Tibial nerve (tissue), 4 donors: ENCODE results near the gene MARK2. TPM values are rescaled to one million over a fixed set of nuclear protein-coding genes. Genes with fewer than 3 reads are reported as not detected.

Experiments used
- DNase-seq, 2 donors: peaks; one replicate each; pipeline ENCODE4 v3.0.0-alpha.2; 2019; ENCODE audit warnings: low spot score in 2 of 2
- H3K27ac ChIP-seq, 4 donors: fragments of 200-600 bp; sonication (generic) in 3 of 4; one replicate each; pipeline ENCODE4 v1.5.1; 2017 to 2019; ENCODE audit warnings: mild to moderate bottlenecking in 1 of 4
- H3K27me3 ChIP-seq, 2 donors: fragments of 200-600 bp; sonication (generic) in 1 of 2; one replicate each; pipeline versions ENCODE4 v1.5.1 to v1.6.0; 2017 to 2019
- H3K36me3 ChIP-seq, 3 donors: fragments of 200-600 bp; sonication (generic); one replicate each; pipeline ENCODE4 v1.5.1; 2018 to 2019
- H3K4me1 ChIP-seq, 4 donors: fragments of 200-600 bp; sonication (generic) in 3 of 4; one replicate each; pipeline ENCODE4 v1.5.1; 2017 to 2019
- H3K4me3 ChIP-seq, 4 donors: fragments of 200-600 bp; sonication (generic) in 3 of 4; one replicate each; pipeline ENCODE4 v1.5.1; 2017 to 2019; ENCODE audit warnings: mild to moderate bottlenecking in 1 of 4, moderate library complexity in 1 of 4
- H3K9me3 ChIP-seq, 4 donors: fragments of 200-600 bp; sonication (generic) in 3 of 4; one replicate each; pipeline ENCODE4 v1.5.1; 2017 to 2019
- CTCF ChIP-seq, 5 experiments: fragments of 200-600 bp in 3 of 5; fragments of 450-650 bp in 2 of 5; sonication (generic) in 3 of 5; IDR thresholded peaks; one replicate each; pipeline ENCODE4 v1.5.1; 2016 to 2019; ENCODE audit warnings: antibody characterized with exemption in 5 of 5, mild to moderate bottlenecking in 3 of 5, moderate library complexity in 2 of 5
- EP300 ChIP-seq, 2 donors: sonication (generic); formaldehyde crosslinking; IDR thresholded peaks; one replicate each; pipeline ENCODE4 v1.6.1; 2017; ENCODE audit warnings: antibody characterized with exemption in 2 of 2, mild to moderate bottlenecking in 1 of 2
- POLR2A ChIP-seq, 2 donors: fragments of 450-650 bp; IDR thresholded peaks; one replicate each; pipeline ENCODE4 v1.6.1; 2017; ENCODE audit warnings: antibody characterized with exemption in 2 of 2, mild to moderate bottlenecking in 2 of 2, moderate library complexity in 2 of 2
- WGBS, 2 donors: methylation state at CpG; one replicate each; pipeline ENCODE4 v1.1.5; 2018; 5-methylcytosine and 5-hydroxymethylcytosine counted together
- total RNA-seq, 4 donors: library from RNA; depleted of rRNA; stranded (reverse); fragments of >200 nt; gene quantifications; one replicate each; pipeline ENCODE4 v1.1.0, GENCODE V29; 2016

Gene MARK2
- total RNA-seq, 4 donors from 2014 or later, result 22.1 to 32.1 (median 23.6) TPM

- TF ChIP-seq CTCF (IDR thresholded peaks at IDR 0.05), result no peak
- no peak for TF ChIP-seq POLR2A (IDR thresholded peaks at IDR 0.05)
- TF ChIP-seq EP300 (IDR thresholded peaks at IDR 0.05), result no peak
- Histone ChIP-seq H3K4me3 (no peak overlapping the region), H3K36me3 (peaks cover 0 to 13% (median 0%) of the 10 kb centered on the region in 3 donors), H3K27me3 (no peaks in the 10 kb centered on the region), H3K27ac (peak overlapping the region in 1 of 4 donors; percentile 6), H3K9me3 (no peaks in the 10 kb centered on the region), H3K4me1 (peaks cover 2 to 78% (median 32%) of the 10 kb centered on the region in 4 donors)
- WGBS, 2 donors, result 91 to 95% methylated on average over 7 of the region's 7 CpGs
- no peak for DNase-seq
Measured at GRCh38 chr11:63845911-63846310, 7.0 kb downstream of the MARK2 start.

DNA sequence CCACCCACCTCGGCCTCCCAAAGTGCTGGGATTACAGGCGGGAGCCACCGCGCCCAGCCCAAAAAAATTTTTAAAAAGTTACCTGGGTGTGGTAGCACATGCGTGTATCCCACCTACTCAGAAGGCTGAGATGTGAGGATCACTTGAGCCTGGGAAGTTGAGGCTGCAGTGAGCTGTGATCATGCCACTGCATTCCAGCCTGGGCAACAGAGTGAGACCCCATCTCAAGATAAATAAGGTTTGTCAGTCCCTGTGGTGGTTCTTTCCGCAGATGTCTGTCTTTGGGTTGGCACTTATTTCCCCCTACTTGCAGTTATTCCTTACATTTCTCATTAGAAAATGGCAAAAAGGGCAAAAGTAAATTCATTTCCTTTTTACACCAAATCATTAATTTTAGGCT, 8.0 kb downstream of the MARK2 start:
- Histone ChIP-seq H3K36me3 (peaks cover 0 to 13% (median 0%) of the 10 kb centered on the region in 3 donors), H3K27ac (no peak overlapping the region), H3K27me3 (no peaks in the 10 kb centered on the region), H3K9me3 (no peaks in the 10 kb centered on the region), H3K4me3 (no peak overlapping the region), H3K4me1 (peaks cover under 1 to 78% (median 29%) of the 10 kb centered on the region in 4 donors)
- 92 to 96% methylated on average over 6 of the region's 6 CpGs for WGBS, 2 donors
- no peak for TF ChIP-seq CTCF (IDR thresholded peaks at IDR 0.05)
- no peak for TF ChIP-seq EP300 (IDR thresholded peaks at IDR 0.05)
- no peak for TF ChIP-seq POLR2A (IDR thresholded peaks at IDR 0.05)
- no peak for DNase-seq

DNA sequence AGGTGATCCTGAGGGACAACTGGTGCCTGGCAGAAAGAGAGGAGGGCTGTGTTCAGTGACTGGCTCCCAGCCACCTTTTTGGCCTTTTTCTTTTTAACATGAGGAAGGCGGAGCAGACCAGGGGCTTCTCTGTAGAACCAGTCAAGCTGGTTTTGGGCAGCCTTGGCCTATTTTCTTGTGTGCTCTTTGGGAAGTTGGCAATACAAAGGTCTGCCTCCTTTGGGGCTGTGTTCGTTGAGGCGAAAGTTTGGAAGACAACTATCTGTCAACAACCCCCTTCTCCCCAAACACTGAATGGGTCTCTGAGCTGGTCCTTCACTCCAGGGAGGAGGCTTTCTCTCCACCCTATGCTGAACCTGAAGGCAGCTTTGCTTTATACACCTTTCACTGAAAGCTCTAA, 8.5 kb downstream of the MARK2 start:
- no peak for TF ChIP-seq CTCF (IDR thresholded peaks at IDR 0.05)
- TF ChIP-seq EP300 (IDR thresholded peaks at IDR 0.05), result no peak
- TF ChIP-seq POLR2A (IDR thresholded peaks at IDR 0.05), result no peak
- no peaks in the 10 kb centered on the region for H3K27me3 ChIP-seq
- H3K9me3 ChIP-seq, result no peaks in the 10 kb centered on the region
- H3K4me3 ChIP-seq, result no peak overlapping the region
- 69 to 73% methylated on average over 3 of the region's 3 CpGs for WGBS, 2 donors
- H3K4me1 ChIP-seq, result peaks cover 0 to 78% (median 28%) of the 10 kb centered on the region in 4 donors
- no peak for DNase-seq
- H3K36me3 ChIP-seq, result peaks cover 0 to 13% (median 0%) of the 10 kb centered on the region in 3 donors
- peak overlapping the region in 1 of 4 donors; percentile 38 for H3K27ac ChIP-seq

- H3K27ac ChIP-seq, result no peak overlapping the region
- no peaks in the 10 kb centered on the region for H3K27me3 ChIP-seq
- 66 to 77% methylated on average over 2 of the region's 2 CpGs for WGBS, 2 donors
- TF ChIP-seq EP300 (IDR thresholded peaks at IDR 0.05), result no peak
- TF ChIP-seq POLR2A (IDR thresholded peaks at IDR 0.05), result no peak
- TF ChIP-seq CTCF (IDR thresholded peaks at IDR 0.05), result no peak
- H3K9me3 ChIP-seq, result no peaks in the 10 kb centered on the region
- H3K4me1 ChIP-seq, result peaks cover 0 to 66% (median 18%) of the 10 kb centered on the region in 4 donors
- peaks cover 0 to 8% (median 0%) of the 10 kb centered on the region in 3 donors for H3K36me3 ChIP-seq
- no peak overlapping the region for H3K4me3 ChIP-seq
- DNase-seq, result no peak
Measured at GRCh38 chr11:63849691-63850090, 10.8 kb downstream of the MARK2 start.

- 71 to 84% methylated on average over 5 of the region's 5 CpGs for whole genome bisulfite sequencing, 2 donors
- peak overlapping the region in 1 of 4 donors; percentile 24 for H3K27ac ChIP-seq
- H3K4me3 ChIP-seq, result no peak overlapping the region
- H3K36me3 ChIP-seq, result peaks cover 0 to 16% (median 0%) of the 10 kb centered on the region in 3 donors
- TF ChIP-seq CTCF (IDR thresholded peaks at IDR 0.05), result no peak
- no peak for TF ChIP-seq EP300 (IDR thresholded peaks at IDR 0.05)
- no peak for TF ChIP-seq POLR2A (IDR thresholded peaks at IDR 0.05)
- no peaks in the 10 kb centered on the region for H3K27me3 ChIP-seq
- peaks cover 0 to 57% (median 13%) of the 10 kb centered on the region in 4 donors for H3K4me1 ChIP-seq
- H3K9me3 ChIP-seq, result no peaks in the 10 kb centered on the region
- no peak for DNase-seq
Measured at GRCh38 chr11:63850920-63851319, 12.0 kb downstream of the MARK2 start.
